OCI-LY7 (cell line): ENCODE measurements around the gene RHOA. TPM values are rescaled to one million over a fixed set of nuclear protein-coding genes. Genes with fewer than 3 reads are reported as not detected.
A peak's percentile ranks its signal among the peaks of the same experiment; 100 is the strongest.
"Not testable (repeated sequence)": the region's sequence is repeated elsewhere in the genome, so short reads cannot be mapped to it uniquely, and the experiment has no call there.

Source experiments
- BruUV-seq: library from RNA; stranded (reverse); fragments of 400-500 nt; replicated peaks from 2 replicates; lab custom pipeline; 2021; lab: Mats Ljungman, UMichigan
- CTCF ChIA-PET: fragments of 300-600 bp; sonication (Branson Sonifier 250); formaldehyde crosslinking; loops from one replicate; lab custom pipeline; 2022; ENCODE audit warnings: antibody characterized with exemption; ENCODE audit not compliant: unreplicated experiment; lab: Charles Lee
- POLR2A ChIA-PET: fragments of 300-600 bp; sonication (Branson Sonifier 250); formaldehyde crosslinking; loops from one replicate; lab custom pipeline; 2022; ENCODE audit warnings: antibody characterized with exemption; lab: Charles Lee
- DNase-seq: peaks from one replicate; pipeline ENCODE4 v3.0.0-alpha.2; 2015; ENCODE audit warnings: low spot score
- H2AFZ ChIP-seq: fragments of 200-600 bp; sonication (generic), shearing (Covaris generic); 2 replicates; pipeline ENCODE4 v1.6.1; 2014; ENCODE audit warnings: mild to moderate bottlenecking, antibody characterized with exemption, low read length, moderate library complexity
- H3K27ac ChIP-seq: fragments of 200-600 bp; sonication (generic); 2 replicates; pipeline ENCODE4 v1.5.1; 2014; ENCODE audit warnings: mixed run types, low read depth, mild to moderate bottlenecking, moderate library complexity, low read length, inconsistent platforms; ENCODE audit not compliant: poor library complexity, severe bottlenecking
- H3K36me3 ChIP-seq: fragments of 200-600 bp; sonication (generic); 2 replicates; pipeline ENCODE4 v1.6.1; 2014; ENCODE audit warnings: mild to moderate bottlenecking, antibody characterized with exemption, low read length, moderate library complexity, mixed read lengths; ENCODE audit not compliant: insufficient read depth
- H3K4me1 ChIP-seq: fragments of 200-600 bp; sonication (generic); 2 replicates; pipeline ENCODE4 v1.5.1; 2014; ENCODE audit warnings: mild to moderate bottlenecking, low read length; ENCODE audit not compliant: insufficient read depth, poor library complexity, severe bottlenecking
- H3K4me2 ChIP-seq: fragments of 200-600 bp; sonication (generic); 2 replicates; pipeline ENCODE4 v1.6.1; 2014; ENCODE audit warnings: mild to moderate bottlenecking, low read length
- H3K4me3 ChIP-seq: fragments of 200-600 bp; sonication (generic); 2 replicates; pipeline ENCODE4 v1.5.1; 2014; ENCODE audit warnings: mild to moderate bottlenecking, low read depth, low read length; ENCODE audit not compliant: poor library complexity, severe bottlenecking
- H3K79me2 ChIP-seq: fragments of 200-600 bp; sonication (generic); 2 replicates; pipeline ENCODE4 v1.6.1; 2016; ENCODE audit warnings: low read depth, mild to moderate bottlenecking, low read length, moderate library complexity, mixed read lengths; ENCODE audit not compliant: insufficient read depth
- H3K9me2 ChIP-seq: fragments of 200-600 bp; sonication (generic); 2 replicates; pipeline ENCODE4 v1.6.1; 2016; ENCODE audit warnings: mild to moderate bottlenecking, low read length, mixed read lengths; ENCODE audit not compliant: insufficient read depth
- H3K9me3 ChIP-seq: fragments of 200-600 bp; sonication (generic); 2 replicates; pipeline ENCODE4 v1.6.1; 2014; ENCODE audit warnings: mild to moderate bottlenecking, mixed run types, low read length, mixed read lengths
- H4K20me1 ChIP-seq: fragments of 200-600 bp; sonication (generic); 2 replicates; pipeline ENCODE4 v1.6.1; 2014; ENCODE audit warnings: mild to moderate bottlenecking, antibody characterized with exemption, low read length, moderate library complexity, mixed read lengths; ENCODE audit not compliant: insufficient read depth
- EZH2phosphoT487 ChIP-seq: fragments of 200-600 bp; sonication (generic); IDR thresholded peaks from 2 replicates; pipeline ENCODE4 v1.6.1; 2018; ENCODE audit warnings: low read depth, borderline replicate concordance, mild to moderate bottlenecking, mixed run types, antibody characterized with exemption, low read length, moderate library complexity, mixed read lengths
- intact Hi-C: fragments of 100-400 bp; cut with micrococcal nuclease; formaldehyde crosslinking; loops from one replicate; pipeline ENCODE4 v1.10.0; 2022; ENCODE audit not compliant: unreplicated experiment
- total RNA-seq, 2 experiments: library from RNA; depleted of rRNA in 1 of 2; stranded (reverse); fragments of >200 nt in 1 of 2; shearing (Covaris generic) in 1 of 2; gene quantifications; 2 replicates each; pipeline ENCODE4 v1.2.3, GENCODE V29; 2014 to 2022
- TF ChIP-seq, protein P1 (sequence below): fragments of 200-600 bp; sonication (generic); conservative IDR thresholded peaks from 2 replicates; pipeline ENCODE4 v1.5.1; 2014; ENCODE audit warnings: mild to moderate bottlenecking, antibody characterized with exemption, low read length, moderate library complexity, mixed read lengths

The RHOA gene
- total RNA-seq, 2 experiments from 2014 or later: 218 to 373 TPM

DNA sequence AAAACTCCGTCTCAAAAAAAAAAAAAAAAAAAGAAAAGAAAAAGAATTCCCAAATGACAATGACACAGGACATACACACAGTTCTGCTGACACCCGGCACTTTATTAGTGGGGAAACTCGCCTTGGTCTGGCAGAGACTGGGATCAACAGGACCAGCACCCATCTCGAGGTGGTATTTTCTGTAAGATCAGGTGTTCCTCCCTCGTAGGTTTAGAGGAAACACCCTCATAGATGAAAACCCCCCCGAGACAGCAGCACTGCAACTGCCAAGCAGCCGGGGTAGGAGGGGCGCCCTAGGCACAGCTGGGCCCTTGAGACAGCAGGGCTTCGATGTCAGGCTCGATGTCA is 54.7 kb downstream of the RHOA start:
- CTCF ChIA-PET, H2AFZ ChIP-seq, BruUV-seq, H3K9me2 ChIP-seq, H3K79me2 ChIP-seq, H3K9me3 ChIP-seq, intact Hi-C loops, H4K20me1 ChIP-seq: not testable (repeated sequence)
- DNase-seq: peak; percentile 55
- Histone ChIP-seq H3K4me1 (peaks cover 37% of the 10 kb centered on the region), H3K36me3 (peaks cover 71% of the 10 kb centered on the region), H3K27ac (peak overlapping the region; percentile 76), H3K4me3 (peak overlapping the region; percentile 68), H3K4me2 (peak overlapping the region; percentile 73)
- POLR2A ChIA-PET: interaction anchor here (0.6 to 2.6 kb wide), 3 partner anchors 10 to 31 kb away, joined by 4 to 17 read pairs (median 9); partner anchors contain the start of gene USP4
- TF ChIP-seq, protein P1, sequence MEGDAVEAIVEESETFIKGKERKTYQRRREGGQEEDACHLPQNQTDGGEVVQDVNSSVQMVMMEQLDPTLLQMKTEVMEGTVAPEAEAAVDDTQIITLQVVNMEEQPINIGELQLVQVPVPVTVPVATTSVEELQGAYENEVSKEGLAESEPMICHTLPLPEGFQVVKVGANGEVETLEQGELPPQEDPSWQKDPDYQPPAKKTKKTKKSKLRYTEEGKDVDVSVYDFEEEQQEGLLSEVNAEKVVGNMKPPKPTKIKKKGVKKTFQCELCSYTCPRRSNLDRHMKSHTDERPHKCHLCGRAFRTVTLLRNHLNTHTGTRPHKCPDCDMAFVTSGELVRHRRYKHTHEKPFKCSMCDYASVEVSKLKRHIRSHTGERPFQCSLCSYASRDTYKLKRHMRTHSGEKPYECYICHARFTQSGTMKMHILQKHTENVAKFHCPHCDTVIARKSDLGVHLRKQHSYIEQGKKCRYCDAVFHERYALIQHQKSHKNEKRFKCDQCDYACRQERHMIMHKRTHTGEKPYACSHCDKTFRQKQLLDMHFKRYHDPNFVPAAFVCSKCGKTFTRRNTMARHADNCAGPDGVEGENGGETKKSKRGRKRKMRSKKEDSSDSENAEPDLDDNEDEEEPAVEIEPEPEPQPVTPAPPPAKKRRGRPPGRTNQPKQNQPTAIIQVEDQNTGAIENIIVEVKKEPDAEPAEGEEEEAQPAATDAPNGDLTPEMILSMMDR: 0 out of 2 replicates have a peak, but pooled peaks have one; percentile 11

DNA sequence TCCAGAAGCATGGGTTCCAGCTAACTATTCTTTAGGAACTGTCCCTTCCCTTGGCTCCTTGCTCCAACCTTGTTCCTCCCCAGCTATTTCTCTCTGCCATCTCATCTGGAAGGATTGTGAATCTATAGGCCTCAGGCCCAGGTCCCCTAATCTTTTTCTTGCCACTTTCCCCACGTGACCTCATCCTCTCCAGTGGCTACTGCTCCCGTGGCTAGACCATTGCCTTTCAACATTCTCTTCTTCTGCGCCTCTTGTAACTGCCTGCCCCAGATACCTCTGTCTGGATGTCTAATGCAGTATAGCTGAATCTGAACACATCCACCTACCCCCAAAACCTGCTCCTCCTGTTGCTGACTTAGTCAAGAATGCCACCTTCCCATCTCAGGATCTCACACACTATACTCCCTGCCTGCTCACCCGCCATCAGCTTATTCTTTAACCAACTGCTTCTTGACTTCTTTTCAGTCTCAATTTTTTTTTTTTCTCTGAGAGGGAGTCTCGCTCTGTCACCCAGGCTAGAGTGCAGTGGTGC is 58.8 kb downstream of the RHOA start:
- H2AFZ ChIP-seq: no peak overlapping the region
- POLR2A ChIA-PET: interaction anchor here (0.7 to 0.8 kb wide), 2 partner anchors 11 to 13 kb away, joined by 3 to 7 read pairs; partner anchors contain the start of gene USP4

DNA sequence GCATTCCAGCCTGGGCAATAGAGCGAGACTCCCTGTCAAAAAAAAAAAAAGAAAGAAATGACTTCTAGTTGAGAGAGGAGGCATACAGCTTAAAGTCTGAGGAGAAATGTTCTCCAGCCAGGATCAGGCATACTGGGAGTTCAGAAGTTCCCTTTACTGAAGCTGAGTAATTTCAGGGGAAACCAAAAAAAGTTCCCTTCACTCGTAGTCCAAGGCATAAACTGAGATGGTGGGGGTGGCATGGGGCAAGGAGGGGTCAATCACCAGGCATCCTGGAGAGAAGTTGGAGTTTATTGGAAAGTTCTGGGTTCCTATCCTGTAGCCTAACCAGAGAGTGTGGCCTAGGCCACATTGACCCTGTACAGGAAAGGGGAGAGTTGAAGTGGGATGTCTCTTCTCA is 59.5 kb downstream of the RHOA start:
- POLR2A ChIA-PET: interaction anchor here (0.8 to 1.7 kb wide), 2 partner anchors 13 to 59 kb away, joined by 3 to 6 read pairs; partner anchors contain the start of genes RHOA and USP4
- peaks cover 28% of the 10 kb centered on the region for H3K36me3 ChIP-seq
- peaks cover 3% of the 10 kb centered on the region; the same call in 1 of the 2 replicates for H3K79me2 ChIP-seq
- no peaks in the 10 kb centered on the region for H4K20me1 ChIP-seq
- no TSS peak for BruUV-seq
- H3K9me3 ChIP-seq: no peaks in the 10 kb centered on the region
- H3K9me2 ChIP-seq: no peaks in the 10 kb centered on the region
- no peak overlapping the region for H2AFZ ChIP-seq
- no peak overlapping the region for H3K4me3 ChIP-seq
- H3K27ac ChIP-seq: no peak overlapping the region
- no peak overlapping the region for H3K4me2 ChIP-seq
- peaks cover 39% of the 10 kb centered on the region for H3K4me1 ChIP-seq
- intact Hi-C loops: no loop called here
- DNase-seq: no peak
- TF ChIP-seq, protein P1: no peak
- TF ChIP-seq EZH2phosphoT487: no peak
- CTCF ChIA-PET: no interaction called here

More for the DNA sequence above, 58.8 kb downstream of the RHOA start:
- no TSS peak for BruUV-seq
- TF ChIP-seq, protein P1: no peak
- TF ChIP-seq EZH2phosphoT487: no peak
- Histone ChIP-seq H3K4me2 (no peak overlapping the region), H3K79me2 (peaks cover 9% of the 10 kb centered on the region; the same call in 1 of the 2 replicates), H3K9me3 (no peaks in the 10 kb centered on the region), H3K4me3 (no peak overlapping the region), H3K36me3 (peaks cover 35% of the 10 kb centered on the region), H4K20me1 (no peaks in the 10 kb centered on the region), H3K27ac (no peak overlapping the region), H3K4me1 (peaks cover 42% of the 10 kb centered on the region), H3K9me2 (no peaks in the 10 kb centered on the region)
- DNase-seq: no peak
- intact Hi-C loops: no loop called here
- CTCF ChIA-PET: no interaction called here
